Hematopoietic multipotent progenitor cell (in vitro differentiated cells): ENCODE measurements around the gene TACR2. TPM values are rescaled to one million over a fixed set of nuclear protein-coding genes. Genes with fewer than 3 reads are reported as not detected.

Experiments
- total RNA-seq: library from RNA; depleted of rRNA; stranded (reverse); fragments of >200 nt; gene quantifications from one replicate; pipeline ENCODE4 v1.2.3, GENCODE V29; 2012

The TACR2 gene
- total RNA-seq, 1 donor = 0.27 TPM

Other genes with a start within 250 kb of the TACR2 start
- gene SUPV3L1, start 236.7 kb downstream of the TACR2 start, total RNA-seq = 11.8 TPM
- gene HKDC1, start 196.6 kb downstream of the TACR2 start, total RNA-seq = not detected
- 50.6 TPM for gene HK1, start 138.4 kb downstream of the TACR2 start, total RNA-seq
- gene TSPAN15, start 34.5 kb upstream of the TACR2 start, total RNA-seq = 0.27 TPM
- gene NEUROG3, start 156.5 kb upstream of the TACR2 start, total RNA-seq = under 0.01 TPM
- gene FAM241B, start 213.3 kb upstream of the TACR2 start, total RNA-seq = 1.3 TPM